Measurements from ENCODE around the gene B4GALT4.

B4GALT4 gene

DNA sequence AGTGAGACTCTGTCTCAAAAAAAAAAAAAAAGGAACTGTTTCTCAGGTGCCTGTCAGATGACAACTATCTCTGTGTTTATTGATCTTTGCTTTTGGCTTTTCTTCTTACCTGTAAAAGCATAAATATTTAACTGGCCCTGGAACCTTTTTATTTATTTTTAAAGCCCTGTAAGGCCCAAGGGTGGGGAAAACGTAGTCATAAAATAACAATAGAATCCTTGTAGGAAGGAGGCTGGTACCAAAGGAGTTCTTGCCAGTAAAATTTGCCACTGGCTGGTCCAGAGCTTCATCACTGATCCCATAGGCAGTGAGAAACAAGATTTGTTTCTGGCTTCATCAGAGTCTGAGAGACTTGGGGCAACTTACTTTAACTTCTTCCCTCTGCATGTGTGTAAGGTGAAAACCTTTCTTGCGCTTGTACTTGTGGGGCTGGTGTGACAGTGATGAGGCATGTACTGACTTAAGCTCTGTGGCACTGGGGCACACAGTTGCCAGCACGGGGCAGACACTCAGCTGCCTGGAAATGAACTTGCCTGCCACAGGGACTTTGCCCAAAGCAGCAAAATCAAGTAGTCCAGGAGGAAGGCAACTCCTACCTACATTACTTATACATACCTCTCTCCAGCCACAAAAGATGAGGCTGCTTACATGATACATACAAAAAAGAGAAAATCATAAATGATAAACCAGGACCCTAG, 19.6 kb downstream of the B4GALT4 start:
- no peaks in the 10 kb centered on the region for H4K20me1 ChIP-seq (ENCODE audit: low read depth, low read length)
- TF ChIP-seq, protein P1, sequence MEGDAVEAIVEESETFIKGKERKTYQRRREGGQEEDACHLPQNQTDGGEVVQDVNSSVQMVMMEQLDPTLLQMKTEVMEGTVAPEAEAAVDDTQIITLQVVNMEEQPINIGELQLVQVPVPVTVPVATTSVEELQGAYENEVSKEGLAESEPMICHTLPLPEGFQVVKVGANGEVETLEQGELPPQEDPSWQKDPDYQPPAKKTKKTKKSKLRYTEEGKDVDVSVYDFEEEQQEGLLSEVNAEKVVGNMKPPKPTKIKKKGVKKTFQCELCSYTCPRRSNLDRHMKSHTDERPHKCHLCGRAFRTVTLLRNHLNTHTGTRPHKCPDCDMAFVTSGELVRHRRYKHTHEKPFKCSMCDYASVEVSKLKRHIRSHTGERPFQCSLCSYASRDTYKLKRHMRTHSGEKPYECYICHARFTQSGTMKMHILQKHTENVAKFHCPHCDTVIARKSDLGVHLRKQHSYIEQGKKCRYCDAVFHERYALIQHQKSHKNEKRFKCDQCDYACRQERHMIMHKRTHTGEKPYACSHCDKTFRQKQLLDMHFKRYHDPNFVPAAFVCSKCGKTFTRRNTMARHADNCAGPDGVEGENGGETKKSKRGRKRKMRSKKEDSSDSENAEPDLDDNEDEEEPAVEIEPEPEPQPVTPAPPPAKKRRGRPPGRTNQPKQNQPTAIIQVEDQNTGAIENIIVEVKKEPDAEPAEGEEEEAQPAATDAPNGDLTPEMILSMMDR (IDR thresholded peaks at IDR 0.05; ENCODE audit: insufficient read depth, low read length, poor library complexity, severe bottlenecking): no peak
- TF ChIP-seq EZH2phosphoT487 (conservative IDR thresholded peaks at IDR 0.05; ENCODE audit: low read length): no peak
- no peaks in the 10 kb centered on the region for H3K27me3 ChIP-seq (ENCODE audit: low read length)
- H3K9me3 ChIP-seq (ENCODE audit: insufficient read depth, low read length): no peaks in the 10 kb centered on the region
- H3K4me3 ChIP-seq (ENCODE audit: insufficient read depth, low read length, poor library complexity, severe bottlenecking): no peak overlapping the region
- H3K9me2 ChIP-seq (replicated peaks; ENCODE audit: insufficient read depth, low read length): no peaks in the 10 kb centered on the region
- H3K27ac ChIP-seq (ENCODE audit: low read depth, low read length): no peak overlapping the region
- no peak overlapping the region for H3K9ac ChIP-seq (ENCODE audit: low read length)
- H3F3A ChIP-seq (ENCODE audit: insufficient read depth): no peaks in the 10 kb centered on the region
- no peak overlapping the region for H2AFZ ChIP-seq (ENCODE audit: low read depth, low read length, severe bottlenecking)
- no peaks in the 10 kb centered on the region for H3K79me2 ChIP-seq (ENCODE audit: insufficient read depth, low read length)
- H3K36me3 ChIP-seq (ENCODE audit: low read length): peaks cover 4% of the 10 kb centered on the region; the same call in 1 of the 2 replicates
- H3K4me2 ChIP-seq (ENCODE audit: low read depth, low read length, poor library complexity, severe bottlenecking): no peak overlapping the region

DNA sequence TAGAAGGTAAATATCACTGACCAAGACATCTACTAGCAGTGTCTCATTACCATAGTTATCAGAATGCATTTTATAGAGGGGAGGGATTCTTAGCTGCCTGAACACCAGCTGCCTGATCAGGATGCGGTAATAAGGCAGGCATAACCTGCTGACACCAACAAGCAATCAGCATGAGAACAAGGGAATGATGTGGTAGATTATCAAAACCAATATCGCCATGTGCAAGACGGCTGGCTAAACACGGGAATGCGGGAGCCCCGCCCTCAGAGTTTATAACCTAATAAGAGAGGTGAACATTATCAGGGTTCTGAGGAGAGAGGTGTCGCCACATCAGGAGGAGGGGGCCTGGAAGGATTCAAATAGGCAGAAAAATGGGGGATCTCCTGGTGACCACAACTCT, 20.5 kb downstream of the B4GALT4 start:
- TF ChIP-seq EZH2phosphoT487 (conservative IDR thresholded peaks at IDR 0.05; ENCODE audit: low read length): no peak
- TF ChIP-seq, protein P1 (IDR thresholded peaks at IDR 0.05; ENCODE audit: insufficient read depth, low read length, poor library complexity, severe bottlenecking): no peak
- H3K4me3 ChIP-seq (ENCODE audit: insufficient read depth, low read length, poor library complexity, severe bottlenecking): no peak overlapping the region
- H3K27ac ChIP-seq (ENCODE audit: low read depth, low read length): no peak overlapping the region
- H3K9me3 ChIP-seq (ENCODE audit: insufficient read depth, low read length): no peaks in the 10 kb centered on the region
- no peaks in the 10 kb centered on the region for H3K79me2 ChIP-seq (ENCODE audit: insufficient read depth, low read length)
- H2AFZ ChIP-seq (ENCODE audit: low read depth, low read length, severe bottlenecking): no peak overlapping the region
- no peaks in the 10 kb centered on the region for H3K27me3 ChIP-seq (ENCODE audit: low read length)
- no peaks in the 10 kb centered on the region for H3F3A ChIP-seq (ENCODE audit: insufficient read depth)
- peaks cover 12% of the 10 kb centered on the region; the same call in 1 of the 2 replicates for H3K36me3 ChIP-seq (ENCODE audit: low read length)
- no peak overlapping the region for H3K4me2 ChIP-seq (ENCODE audit: low read depth, low read length, poor library complexity, severe bottlenecking)
- H3K9me2 ChIP-seq (replicated peaks; ENCODE audit: insufficient read depth, low read length): no peaks in the 10 kb centered on the region
- H3K9ac ChIP-seq (ENCODE audit: low read length): no peak overlapping the region
- H4K20me1 ChIP-seq (ENCODE audit: low read depth, low read length): no peaks in the 10 kb centered on the region

DNA sequence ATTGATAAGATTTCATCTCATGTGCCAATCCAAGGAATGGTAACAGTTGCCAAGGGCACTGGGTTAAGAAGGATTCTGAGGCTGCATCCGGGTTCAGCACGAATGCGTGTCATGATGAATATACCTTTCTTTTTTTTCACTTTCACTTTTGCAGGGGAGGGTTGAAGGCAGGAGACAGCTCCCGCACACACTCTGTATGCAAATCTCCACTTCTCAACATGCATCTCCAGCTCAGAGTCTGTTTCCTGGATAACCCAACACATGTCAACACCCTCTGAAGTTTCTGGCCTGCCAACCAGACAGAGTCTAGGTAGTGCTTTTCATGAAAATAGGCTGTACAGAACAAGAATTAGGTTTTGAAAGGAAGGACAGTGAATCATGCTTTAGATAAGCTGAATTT, 21.6 kb downstream of the B4GALT4 start:
- no peak for TF ChIP-seq EZH2phosphoT487 (conservative IDR thresholded peaks at IDR 0.05; ENCODE audit: low read length)
- TF ChIP-seq, protein P1 (IDR thresholded peaks at IDR 0.05; ENCODE audit: insufficient read depth, low read length, poor library complexity, severe bottlenecking): no peak
- Histone ChIP-seq H3K79me2 (ENCODE audit: insufficient read depth, low read length) (no peaks in the 10 kb centered on the region), H3K9me3 (ENCODE audit: insufficient read depth, low read length) (no peaks in the 10 kb centered on the region), H3F3A (ENCODE audit: insufficient read depth) (no peaks in the 10 kb centered on the region), H3K9me2 (replicated peaks; ENCODE audit: insufficient read depth, low read length) (no peaks in the 10 kb centered on the region), H4K20me1 (ENCODE audit: low read depth, low read length) (no peaks in the 10 kb centered on the region), H3K4me2 (ENCODE audit: low read depth, low read length, poor library complexity, severe bottlenecking) (no peak overlapping the region), H2AFZ (ENCODE audit: low read depth, low read length, severe bottlenecking) (no peak overlapping the region), H3K9ac (ENCODE audit: low read length) (no peak overlapping the region), H3K4me3 (ENCODE audit: insufficient read depth, low read length, poor library complexity, severe bottlenecking) (no peak overlapping the region), H3K27ac (ENCODE audit: low read depth, low read length) (no peak overlapping the region), H3K36me3 (ENCODE audit: low read length) (peaks cover 8% of the 10 kb centered on the region; the same call in 1 of the 2 replicates), H3K27me3 (ENCODE audit: low read length) (no peaks in the 10 kb centered on the region)
